Kidney (tissue), 14 donors: ENCODE measurements around the gene MAP1LC3A. TPM values are rescaled to one million over a fixed set of nuclear protein-coding genes. Genes with fewer than 3 reads are reported as not detected.

Source experiments
- DNase-seq, 5 donors: peaks; one replicate each; pipeline ENCODE4 v3.0.0-alpha.2; 2013 to 2020
- FAIRE-seq: peaks from 2 replicates; lab custom pipeline; 2012; peaks lifted over from hg19 to GRCh38; lab: Jason Lieb, UNC
- H3K27ac ChIP-seq, 2 donors: one replicate each; pipeline ENCODE4 v1.7.0; 2013; ENCODE audit warnings: low read depth in 2 of 2, low read length in 2 of 2, inconsistent platforms in 1 of 2
- H3K27me3 ChIP-seq: one replicate; pipeline ENCODE4 v1.7.1; 2013; ENCODE audit warnings: low read length, inconsistent platforms; ENCODE audit not compliant: control insufficient read depth, insufficient read depth
- H3K36me3 ChIP-seq, 3 donors: one replicate each; pipeline versions ENCODE4 v1.7.0 to v1.7.1; 2013; ENCODE audit warnings: low read length in 3 of 3, control low read depth in 1 of 3, inconsistent platforms in 1 of 3; ENCODE audit not compliant: insufficient read depth in 3 of 3, control insufficient read depth in 2 of 3
- H3K4me1 ChIP-seq, 3 donors: one replicate each; pipeline versions ENCODE4 v1.7.0 to v1.7.1; 2013; ENCODE audit warnings: low read length in 3 of 3, inconsistent platforms in 1 of 3, low read depth in 1 of 3; ENCODE audit not compliant: control insufficient read depth in 2 of 3, insufficient read depth in 2 of 3
- H3K4me3 ChIP-seq, 3 donors: one replicate each; pipeline versions ENCODE4 v1.7.0 to v1.8.1; 2013; ENCODE audit warnings: low read length in 3 of 3, control low read depth in 1 of 3, inconsistent platforms in 1 of 3
- H3K9ac ChIP-seq, 3 donors: one replicate each; pipeline versions ENCODE4 v1.7.0 to v1.7.1; 2013; ENCODE audit warnings: low read length in 3 of 3, control low read depth in 1 of 3, inconsistent platforms in 1 of 3
- H3K9me3 ChIP-seq, 3 donors: one replicate each; pipeline versions ENCODE4 v1.7.0 to v1.7.1; 2013; ENCODE audit warnings: low read length in 3 of 3, control low read depth in 1 of 3, inconsistent platforms in 1 of 3; ENCODE audit not compliant: control insufficient read depth in 2 of 3, insufficient read depth in 1 of 3
- CTCF ChIP-seq: IDR thresholded peaks from 3 replicates; pipeline ENCODE4 v1.5.1; 2012; ENCODE audit warnings: mild to moderate bottlenecking, moderate library complexity, borderline replicate concordance; ENCODE audit not compliant: insufficient read depth; ENCODE audit errors: extremely low read depth
- intact Hi-C: fragments of 100-400 bp; cut with DNase I; formaldehyde crosslinking; loops from one replicate; pipeline ENCODE4 v1.11.1; 2022
- polyA plus RNA-seq: library from polyadenylated mRNA; stranded (reverse); fragments of 350-450 nt; fragmentation: Illumina TruSeq; extraction: RNeasy Lipid Tissue Mini Kit (QIAGEN cat#74804); gene quantifications from one replicate; pipeline ENCODE4 v1.2.3, GENCODE V29; 2014; ENCODE audit warnings: low read depth, low replicate concordance; ENCODE audit not compliant: insufficient read depth
- total RNA-seq: library from RNA; stranded (reverse); fragmentation: NEBNext Ultra II Directional; extraction: Animal tissue kit (Norgen Biotek cat#: 25700); gene quantifications from one replicate; pipeline ENCODE4 v1.2.1, GENCODE V29; 2021
- donor health status: control.
- donor health status: control.
- donor health status: control.
- donor health status: control.
- donor health status: control.
- donor health status: DM: yes; HTN: yes; CAD: no.
- donor health status: Normal renal cell carcinoma (clear cell type).

MAP1LC3A gene
- total and polyA plus RNA-seq, 2 donors from 2014 or later, result 42.5 to 153 TPM

GRCh38 chr20:34525709-34526416 lies 32.7 kb upstream of the MAP1LC3A start:
- Histone ChIP-seq H3K4me3 (no peak overlapping the region), H3K27ac (peak overlapping the region; percentile 5 to 71), H3K9me3 (no peaks in the 10 kb centered on the region), H3K9ac (peak overlapping the region in 1 of 3 donors; percentile 44), H3K36me3 (peaks cover 2 to 37% (median 18%) of the 10 kb centered on the region in 3 donors), H3K27me3 (no peaks in the 10 kb centered on the region), H3K4me1 (peaks cover 0 to 32% (median 28%) of the 10 kb centered on the region in 3 donors)
- intact Hi-C loops, result no loop called here
- DNase-seq (peak in 3 of 5 donors; percentile 40 to 94 (median 54)), FAIRE-seq (no peak)
- no peak for TF ChIP-seq CTCF

- Histone ChIP-seq H3K4me1 (peaks cover 0 to 32% (median 28%) of the 10 kb centered on the region in 3 donors), H3K36me3 (peaks cover 2 to 39% (median 19%) of the 10 kb centered on the region in 3 donors), H3K27ac (peak overlapping the region; percentile 5 to 71), H3K9me3 (no peaks in the 10 kb centered on the region), H3K4me3 (no peak overlapping the region), H3K27me3 (no peaks in the 10 kb centered on the region), H3K9ac (peak overlapping the region in 2 of 3 donors; percentile 37 to 44)
- DNase-seq (no peak), FAIRE-seq (no peak)
- no peak for TF ChIP-seq CTCF
- intact Hi-C loops, result no loop called here
Measured at GRCh38 chr20:34526466-34526865, 32.1 kb upstream of the MAP1LC3A start.

- H3K9me3 ChIP-seq, result no peaks in the 10 kb centered on the region
- FAIRE-seq (no peak), DNase-seq (peak in 1 of 5 donors; percentile 10)
- no peak overlapping the region for H3K9ac ChIP-seq
- H3K27ac ChIP-seq, result peak overlapping the region in 1 of 2 donors; percentile 5
- peaks cover 2 to 39% (median 21%) of the 10 kb centered on the region in 3 donors for H3K36me3 ChIP-seq
- intact Hi-C loops, result no loop called here
- TF ChIP-seq CTCF, result no peak
- no peaks in the 10 kb centered on the region for H3K27me3 ChIP-seq
- peaks cover 0 to 35% (median 28%) of the 10 kb centered on the region in 3 donors for H3K4me1 ChIP-seq
- H3K4me3 ChIP-seq, result no peak overlapping the region
Measured at GRCh38 chr20:34527016-34527415, 31.5 kb upstream of the MAP1LC3A start.
